Fibroblast of gingiva (primary cell): ENCODE measurements around the gene SDHD.

Source experiments
- DNase-seq: peaks from one replicate; pipeline ENCODE4 v3.0.0-alpha.2; 2011; ENCODE audit warnings: low read depth

Gene SDHD

DNA sequence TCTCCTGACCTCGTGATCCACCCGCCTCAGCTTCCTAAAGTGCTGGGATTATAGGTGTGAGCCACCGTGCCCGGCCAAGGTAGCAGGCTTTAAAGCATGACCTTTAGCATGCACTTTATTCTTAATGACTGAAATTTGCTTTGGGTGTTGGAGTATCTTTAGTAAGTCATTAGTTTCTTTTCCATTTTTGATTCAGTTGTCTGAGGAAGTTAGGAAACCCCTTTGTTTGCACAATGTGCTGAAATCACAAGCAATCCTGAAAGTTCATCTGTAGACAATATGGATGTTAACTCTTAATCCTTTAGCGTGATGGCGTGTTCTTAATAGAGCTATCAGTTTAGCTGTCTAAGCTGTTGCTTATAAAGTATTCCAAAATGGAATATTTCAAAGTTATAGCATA lies 16.8 kb downstream of the SDHD start:
- no peak for DNase-seq

DNA sequence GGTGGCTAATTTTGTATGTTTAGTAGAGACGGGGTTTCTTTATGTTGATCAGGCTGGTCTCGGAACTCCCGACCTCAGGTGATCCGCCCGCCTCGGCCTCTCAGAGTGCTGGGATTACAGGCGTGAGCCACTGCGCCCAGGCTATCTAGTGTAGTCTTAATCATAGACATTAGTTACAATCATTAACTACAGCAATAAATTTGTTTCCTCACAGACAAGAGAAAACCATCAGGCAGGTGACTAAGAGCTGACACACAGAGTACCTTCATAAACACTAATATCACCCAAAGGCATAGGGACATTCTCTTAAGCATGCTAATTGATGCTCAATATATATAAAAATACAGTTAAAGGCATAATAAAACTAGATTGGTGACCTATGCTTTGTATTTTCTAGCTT lies 19.4 kb downstream of the SDHD start:
- no peak for DNase-seq

DNA sequence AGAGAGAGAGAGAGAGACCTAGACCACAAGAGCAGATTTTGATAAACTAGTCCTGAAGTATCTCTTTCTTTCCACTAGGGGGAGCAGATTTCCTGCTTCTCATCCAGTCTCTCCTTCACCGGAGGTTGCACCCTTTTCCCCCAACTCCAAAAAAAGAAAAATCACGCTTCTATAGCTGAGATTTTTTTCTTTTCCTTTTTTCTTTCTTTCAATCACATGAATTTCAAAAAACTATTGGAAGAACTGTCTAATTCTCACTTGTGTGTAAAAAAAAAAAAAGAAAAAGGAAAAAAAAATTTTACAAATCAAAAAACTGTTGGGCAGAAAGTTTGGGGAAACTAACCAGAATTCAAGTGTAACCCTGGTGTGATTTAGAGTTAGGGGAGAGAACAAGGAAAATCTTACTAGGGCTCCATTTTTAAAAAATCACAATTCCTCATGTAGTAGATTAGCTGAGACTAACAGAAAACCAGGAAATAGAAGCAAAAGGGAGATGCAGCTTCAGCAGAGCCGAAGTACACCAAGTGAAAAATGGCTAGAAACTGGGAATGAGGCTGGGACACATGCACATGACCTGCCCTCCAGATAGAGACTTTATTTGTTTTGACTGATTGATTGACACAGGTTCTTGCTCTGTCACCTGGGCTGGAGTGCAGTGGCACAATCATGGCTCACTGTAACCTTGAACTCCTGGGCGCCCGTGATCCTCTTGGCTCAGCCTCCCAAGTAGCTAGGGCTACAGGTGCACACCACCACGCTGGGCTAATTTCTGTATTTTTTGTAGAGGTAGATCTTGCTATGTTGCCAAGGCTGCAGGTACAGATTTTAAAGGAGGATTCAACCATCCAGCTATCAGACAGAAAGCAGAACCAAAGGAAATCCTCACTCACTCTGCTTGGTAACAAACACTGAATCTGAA lies 27.1 kb downstream of the SDHD start:
- DNase-seq, result peak; percentile 59

DNA sequence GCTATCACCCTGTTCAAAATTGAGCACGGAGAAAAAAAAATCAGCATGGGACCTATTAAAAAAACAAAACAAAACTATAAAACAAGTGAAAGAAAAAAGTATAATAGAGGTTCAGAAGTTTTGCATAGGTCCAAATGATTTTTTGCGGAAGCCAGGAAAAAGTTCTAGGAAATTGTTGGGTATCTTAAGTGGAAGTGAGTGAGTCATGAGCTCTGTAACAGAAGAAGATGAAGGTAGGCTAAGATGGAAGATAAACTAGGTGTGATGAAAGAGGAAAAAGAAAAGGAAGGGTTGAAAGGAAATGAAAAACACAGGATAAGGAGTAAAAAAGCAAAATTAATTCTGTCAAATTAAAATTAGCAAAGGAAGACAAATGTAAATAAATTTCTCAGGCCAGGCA lies 27.8 kb downstream of the SDHD start:
- DNase-seq, result no peak

DNA sequence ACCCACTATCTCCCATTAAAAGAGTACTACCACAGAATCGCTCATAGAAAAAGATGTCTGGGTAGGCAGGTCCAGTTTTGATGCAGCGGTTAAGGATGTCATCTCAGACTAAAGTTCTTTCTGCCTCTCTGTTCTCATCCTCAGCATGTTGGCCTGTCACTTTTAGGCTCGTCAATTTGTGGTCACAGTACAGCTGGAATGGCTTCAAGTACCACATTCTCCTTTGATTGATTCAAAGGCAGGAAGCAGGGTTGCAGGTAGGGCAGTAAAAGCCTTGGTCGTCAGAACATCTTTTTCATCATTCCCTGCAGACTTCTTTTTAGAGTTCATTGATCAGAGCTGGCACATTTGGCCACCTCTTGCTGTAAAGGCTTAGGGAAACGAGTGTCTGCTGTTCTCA lies 28.7 kb downstream of the SDHD start:
- no peak for DNase-seq

DNA sequence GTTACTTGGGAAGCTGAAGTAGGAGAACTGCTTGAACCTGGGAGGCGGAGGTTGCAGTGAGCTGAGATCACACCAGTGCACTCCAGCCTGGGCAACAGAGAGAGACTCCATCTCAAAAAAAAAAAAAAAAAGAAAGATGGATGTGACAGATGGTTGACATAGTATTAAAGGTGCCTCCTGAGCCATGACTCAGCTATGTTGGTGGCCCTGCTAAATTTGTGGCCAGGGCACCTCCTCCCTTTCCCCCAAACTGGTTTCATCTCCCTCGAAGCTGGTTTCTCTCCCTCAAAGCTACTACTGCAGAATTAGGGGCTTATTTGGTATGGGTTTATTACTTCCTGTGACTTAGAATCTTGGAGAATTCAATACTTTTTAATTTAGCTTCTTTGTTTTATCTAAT lies 31.5 kb downstream of the SDHD start:
- DNase-seq, result no peak

DNA sequence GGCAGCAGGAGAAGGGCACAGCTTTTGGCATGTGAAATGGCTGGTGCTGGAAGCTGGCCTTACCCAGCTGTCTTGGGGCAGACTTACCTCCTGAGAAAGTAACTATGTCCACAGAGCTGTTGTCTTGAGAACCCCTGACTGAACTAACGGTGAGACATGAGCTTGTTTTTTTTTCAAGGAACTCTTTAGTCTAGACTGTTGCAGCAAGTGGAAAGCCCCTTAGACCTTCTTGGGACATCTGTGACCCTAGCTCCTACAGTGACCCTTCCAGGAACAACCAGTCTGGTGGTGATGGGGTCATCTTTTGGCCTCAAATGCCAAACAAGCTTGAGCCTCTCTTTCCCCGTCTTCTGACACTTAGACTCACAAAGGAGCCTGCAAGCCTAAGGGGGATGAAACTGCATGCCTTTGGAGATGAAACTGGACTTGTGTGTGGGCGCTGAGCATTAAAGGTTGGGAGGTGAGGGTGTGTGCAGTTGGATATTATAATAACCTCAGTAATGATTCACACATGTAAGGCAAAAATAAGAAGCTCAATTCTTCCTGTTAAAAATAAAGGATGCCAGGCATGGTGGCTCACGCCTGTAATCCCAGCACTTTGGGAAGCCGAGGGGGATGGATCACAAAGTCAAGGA lies 35.4 kb downstream of the SDHD start:
- no peak for DNase-seq

DNA sequence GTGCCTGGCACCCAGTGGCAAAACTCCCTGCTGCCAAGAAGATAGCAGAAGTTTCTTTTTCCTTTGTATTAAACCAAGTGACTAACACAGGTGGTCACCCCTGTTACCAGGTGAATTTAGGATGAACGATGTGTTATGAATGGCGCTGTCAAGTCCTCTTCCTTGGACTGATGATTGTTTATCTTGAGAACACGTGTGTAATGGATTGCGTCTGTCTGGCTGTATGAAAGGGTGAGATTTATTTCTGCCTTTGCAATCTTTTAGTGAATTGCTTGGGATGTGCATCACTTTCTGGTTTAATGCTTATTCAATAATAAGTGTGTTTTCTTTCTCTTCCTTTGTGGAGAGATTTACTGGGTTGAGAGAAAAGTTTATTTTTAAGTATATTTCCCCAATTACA lies 36.5 kb downstream of the SDHD start:
- no peak for DNase-seq

DNA sequence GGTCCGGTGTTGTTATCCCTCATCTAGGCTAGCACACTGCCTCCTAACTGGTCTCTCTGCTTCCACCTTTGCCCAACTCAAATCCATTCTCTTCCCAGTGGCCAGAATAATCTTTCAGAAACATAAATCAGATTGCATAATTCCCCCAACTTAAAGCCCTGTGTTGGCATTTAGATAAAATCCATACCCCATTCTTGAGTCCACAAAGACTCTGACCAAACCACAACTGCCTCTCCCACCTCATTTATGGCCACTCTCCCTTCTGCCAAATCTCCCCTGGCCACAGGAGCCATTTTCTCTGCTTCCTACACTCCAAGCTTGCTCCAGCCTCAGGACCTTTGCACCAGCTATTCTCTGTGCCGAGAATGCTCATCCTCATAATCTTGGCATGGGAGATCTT lies 40.4 kb downstream of the SDHD start:
- no peak for DNase-seq

DNA sequence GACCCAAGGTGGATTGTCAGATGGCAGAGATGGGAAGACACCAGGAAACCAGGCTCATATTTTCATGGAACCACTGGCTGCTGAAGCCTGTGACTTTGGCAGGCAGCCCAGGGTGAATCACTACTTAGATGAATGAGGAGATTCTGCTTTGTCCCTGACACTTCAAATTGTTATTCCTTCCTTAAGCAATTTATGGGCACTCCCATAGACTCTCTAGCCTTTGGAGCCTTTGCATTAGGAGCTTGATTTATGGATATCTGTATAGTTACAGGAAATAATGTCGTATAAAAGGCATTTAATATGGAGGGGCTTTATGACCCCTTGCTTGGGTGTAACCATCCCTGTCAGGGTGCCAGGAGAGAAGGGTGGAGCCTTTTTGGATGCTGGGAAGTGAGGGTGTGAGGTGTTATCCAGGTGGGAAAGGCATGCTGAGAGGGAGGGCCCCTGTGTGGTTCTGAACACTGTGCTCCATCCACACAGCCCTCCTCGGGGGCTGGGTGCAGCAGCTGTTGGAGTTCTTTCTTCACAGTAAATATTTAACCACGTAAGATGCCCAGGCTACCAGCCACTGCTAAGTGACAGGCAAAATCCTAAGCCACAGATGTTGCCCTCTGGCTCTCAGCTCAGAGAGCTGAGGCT lies 41.9 kb downstream of the SDHD start:
- DNase-seq, result peak; percentile 60

DNA sequence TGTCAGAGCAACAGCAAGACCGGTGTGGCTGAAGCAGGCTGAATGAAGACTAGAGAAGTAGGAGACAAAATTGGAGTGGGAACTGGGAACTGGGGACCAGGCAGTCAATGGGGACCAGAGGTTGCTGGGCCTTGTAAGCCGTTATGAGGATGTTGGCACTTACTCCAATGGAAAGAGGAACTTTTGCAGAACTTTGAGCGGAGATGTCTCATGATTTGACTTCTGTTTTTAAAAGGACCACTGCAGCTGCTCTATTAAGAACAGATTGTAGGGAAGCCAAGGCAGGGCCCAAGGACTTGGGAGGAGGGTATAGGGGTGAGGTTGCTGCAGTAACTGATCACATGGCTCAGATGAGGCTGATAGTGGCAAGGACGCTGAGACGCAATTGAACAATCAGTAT lies 43.0 kb downstream of the SDHD start:
- no peak for DNase-seq

DNA sequence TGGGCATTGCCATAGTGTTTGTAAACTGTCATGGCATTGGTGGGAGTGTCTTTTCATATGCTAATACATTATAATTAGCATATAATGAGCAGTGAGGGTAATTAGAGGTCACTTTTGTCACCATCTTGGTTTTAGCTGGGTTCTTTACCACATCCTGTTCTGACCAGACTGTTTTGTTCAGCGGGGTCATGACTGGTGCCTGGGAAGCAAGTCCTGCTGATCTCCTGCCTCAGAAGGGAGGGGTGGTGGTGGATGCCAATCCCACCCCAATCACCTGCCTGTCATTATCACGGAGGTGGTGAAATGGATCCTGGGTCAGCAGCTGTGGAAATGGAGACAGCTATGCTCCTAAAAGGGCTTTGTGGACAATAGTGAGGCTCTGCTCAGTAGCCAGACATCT lies 46.1 kb downstream of the SDHD start:
- no peak for DNase-seq

DNA sequence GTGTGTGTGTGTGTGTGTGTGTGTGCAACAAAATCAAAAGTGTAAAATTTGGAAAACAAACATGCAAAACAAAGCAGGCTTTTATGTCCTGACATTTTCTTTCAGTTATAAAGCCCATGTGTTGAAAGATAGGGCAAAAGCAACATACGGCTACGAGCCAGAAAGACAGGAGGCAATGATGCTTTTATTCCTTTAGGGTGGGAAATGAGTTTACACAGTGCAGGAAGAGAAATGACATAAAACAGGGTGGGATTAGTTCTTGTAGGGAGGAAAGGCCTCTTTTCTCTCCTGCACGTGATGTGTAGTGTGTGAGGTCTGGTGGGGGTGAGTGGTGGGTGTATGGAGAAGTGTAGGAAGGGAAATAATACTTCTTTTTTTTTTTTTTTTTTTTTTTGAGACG lies 47.8 kb downstream of the SDHD start:
- no peak for DNase-seq

DNA sequence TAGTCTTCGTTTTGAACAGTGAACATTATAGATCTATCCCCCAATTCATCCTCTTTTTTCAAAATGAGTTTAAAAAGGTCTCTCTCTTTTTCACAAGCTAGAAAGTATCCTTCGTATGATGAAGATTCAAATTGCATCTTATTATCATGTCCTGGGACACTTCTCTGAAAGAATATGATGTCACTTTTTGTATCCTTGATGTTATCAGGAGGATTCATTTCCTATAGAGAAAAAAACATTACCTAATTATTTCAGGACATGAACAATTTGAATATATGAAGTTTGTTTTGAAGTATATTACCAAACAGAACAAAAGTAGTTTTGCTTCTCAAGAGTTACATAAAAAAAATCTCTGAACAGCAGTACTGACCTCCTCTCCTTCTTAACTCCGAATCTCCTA lies 56.9 kb downstream of the SDHD start:
- no peak for DNase-seq
